Endodermal cell (in vitro differentiated cells): ENCODE measurements around the gene TNFRSF25. TPM values are rescaled to one million over a fixed set of nuclear protein-coding genes. Genes with fewer than 3 reads are reported as not detected.
A peak's percentile ranks its signal among the peaks of the same experiment; 100 is the strongest.

Source experiments
- DNase-seq: peaks from one replicate; pipeline ENCODE4 v3.0.0-alpha.2; 2017
- H3K27ac ChIP-seq: 2 replicates; pipeline ENCODE4 v1.5.1; 2013; ENCODE audit warnings: mild to moderate bottlenecking, low read depth, low read length, moderate library complexity
- H3K27me3 ChIP-seq: 2 replicates; pipeline ENCODE4 v1.6.1; 2013; ENCODE audit warnings: mild to moderate bottlenecking, low read length, moderate library complexity; ENCODE audit not compliant: insufficient read depth, control insufficient read depth, poor library complexity, severe bottlenecking
- H3K36me3 ChIP-seq: 2 replicates; pipeline ENCODE4 v1.7.0; 2013; ENCODE audit warnings: mild to moderate bottlenecking, low read length, moderate library complexity; ENCODE audit not compliant: control insufficient read depth, insufficient read depth
- H3K4me1 ChIP-seq: one replicate; pipeline ENCODE4 v1.7.0; 2013; ENCODE audit warnings: low read length; ENCODE audit not compliant: control insufficient read depth, insufficient read depth
- H3K4me3 ChIP-seq: 2 replicates; pipeline ENCODE4 v1.5.1; 2013; ENCODE audit warnings: mild to moderate bottlenecking, low read length, moderate library complexity
- H3K9ac ChIP-seq: 2 replicates; pipeline ENCODE4 v1.6.1; 2013; ENCODE audit warnings: mild to moderate bottlenecking, low read length, moderate library complexity; ENCODE audit not compliant: poor library complexity, severe bottlenecking; ENCODE audit errors: extremely low read depth
- H3K9me3 ChIP-seq: 2 replicates; pipeline ENCODE4 v1.6.1; 2013; ENCODE audit warnings: mild to moderate bottlenecking, low read length, moderate library complexity; ENCODE audit not compliant: control insufficient read depth
- H3K27ac Mint-ChIP-seq: 2 replicates; pipeline ENCODE4 v1.8.0; 2020; ENCODE audit warnings: mixed read lengths
- H3K27me3 Mint-ChIP-seq: 2 replicates; pipeline ENCODE4 v1.8.0; 2021; ENCODE audit warnings: mild to moderate bottlenecking, mixed read lengths; ENCODE audit not compliant: insufficient read depth
- H3K36me3 Mint-ChIP-seq: 2 replicates; pipeline ENCODE4 v1.8.0; 2020; ENCODE audit warnings: low read depth, mixed read lengths
- H3K4me1 Mint-ChIP-seq: 2 replicates; pipeline ENCODE4 v1.8.0; 2020; ENCODE audit warnings: mixed read lengths
- H3K4me3 Mint-ChIP-seq: 2 replicates; pipeline ENCODE4 v1.8.0; 2020; ENCODE audit warnings: mild to moderate bottlenecking, moderate library complexity, mixed read lengths
- H3K9me3 Mint-ChIP-seq: 2 replicates; pipeline ENCODE4 v1.8.0; 2020; ENCODE audit warnings: mild to moderate bottlenecking, mixed read lengths
- WGBS, 2 experiments: methylation state at CpG; one replicate each; pipeline versions ENCODE4 v1.1.5 to v1.1.7; 2013; ENCODE audit warnings: missing lambda C conversion rate in 2 of 2, mixed read lengths in 1 of 2; ENCODE audit not compliant: insufficient coverage in 1 of 2, insufficient read length in 1 of 2; 5-methylcytosine and 5-hydroxymethylcytosine counted together
- total RNA-seq, 2 donors: library from RNA; stranded (reverse); fragmentation: NEBNext Ultra II Directional in 1 of 2; extraction: Animal tissue kit (Norgen Biotek cat#: 25700) in 1 of 2; gene quantifications; 2 replicates in 1 of 2; 3 replicates in 1 of 2; pipeline ENCODE4 v1.2.1, GENCODE V29; 2021
- TF ChIP-seq, protein P1 (sequence below): fragments of 200-600 bp; sonication (generic); conservative IDR thresholded peaks from 2 replicates; pipeline ENCODE4 v1.5.0; 2021; ENCODE audit warnings: antibody characterized with exemption, mild to moderate bottlenecking

TNFRSF25 gene
- total RNA-seq, 2 donors from 2014 or later, result 25.9 to 26.9 TPM

DNA sequence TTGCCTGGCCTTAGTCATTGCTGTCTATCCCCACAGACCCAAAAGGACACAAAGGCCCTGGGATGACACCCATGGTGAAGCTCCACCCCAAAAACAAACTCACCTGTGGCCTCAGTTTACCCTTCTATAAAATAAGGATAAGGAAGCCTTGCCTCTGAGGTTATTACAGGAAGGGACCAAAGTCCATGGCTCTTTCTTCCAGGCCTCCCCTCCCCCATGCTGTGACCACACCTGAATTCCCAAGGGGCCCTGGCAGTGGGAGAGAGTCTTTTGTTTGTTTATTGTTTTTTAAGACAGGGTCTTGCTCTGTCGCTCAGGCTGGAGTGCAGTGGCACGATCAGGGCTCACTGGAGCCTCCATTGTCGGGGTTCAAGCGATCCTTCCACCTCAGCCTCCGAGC, 10.5 kb upstream of the TNFRSF25 start:
- Mint-ChIP-seq H3K4me1 (peaks cover 15% of the 10 kb centered on the region), H3K36me3 (peaks cover 24% of the 10 kb centered on the region), H3K27ac (peak overlapping the region; percentile 70), H3K27me3 (no peaks in the 10 kb centered on the region), H3K4me3 (peak overlapping the region; percentile 36), H3K9me3 (no peaks in the 10 kb centered on the region)
- TF ChIP-seq, protein P1, sequence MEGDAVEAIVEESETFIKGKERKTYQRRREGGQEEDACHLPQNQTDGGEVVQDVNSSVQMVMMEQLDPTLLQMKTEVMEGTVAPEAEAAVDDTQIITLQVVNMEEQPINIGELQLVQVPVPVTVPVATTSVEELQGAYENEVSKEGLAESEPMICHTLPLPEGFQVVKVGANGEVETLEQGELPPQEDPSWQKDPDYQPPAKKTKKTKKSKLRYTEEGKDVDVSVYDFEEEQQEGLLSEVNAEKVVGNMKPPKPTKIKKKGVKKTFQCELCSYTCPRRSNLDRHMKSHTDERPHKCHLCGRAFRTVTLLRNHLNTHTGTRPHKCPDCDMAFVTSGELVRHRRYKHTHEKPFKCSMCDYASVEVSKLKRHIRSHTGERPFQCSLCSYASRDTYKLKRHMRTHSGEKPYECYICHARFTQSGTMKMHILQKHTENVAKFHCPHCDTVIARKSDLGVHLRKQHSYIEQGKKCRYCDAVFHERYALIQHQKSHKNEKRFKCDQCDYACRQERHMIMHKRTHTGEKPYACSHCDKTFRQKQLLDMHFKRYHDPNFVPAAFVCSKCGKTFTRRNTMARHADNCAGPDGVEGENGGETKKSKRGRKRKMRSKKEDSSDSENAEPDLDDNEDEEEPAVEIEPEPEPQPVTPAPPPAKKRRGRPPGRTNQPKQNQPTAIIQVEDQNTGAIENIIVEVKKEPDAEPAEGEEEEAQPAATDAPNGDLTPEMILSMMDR, result no peak
- peaks cover 3% of the 10 kb centered on the region for H3K4me1 ChIP-seq
- H3K9me3 ChIP-seq, result no peaks in the 10 kb centered on the region
- DNase-seq, result no peak
- no peaks in the 10 kb centered on the region for H3K27me3 ChIP-seq
- 94% methylated on average over 5 of the region's 5 CpGs for WGBS, 2 experiments
- no peak overlapping the region for H3K4me3 ChIP-seq
- no peak overlapping the region for H3K27ac ChIP-seq
- no peak overlapping the region for H3K9ac ChIP-seq
- H3K36me3 ChIP-seq, result peaks cover 20% of the 10 kb centered on the region

DNA sequence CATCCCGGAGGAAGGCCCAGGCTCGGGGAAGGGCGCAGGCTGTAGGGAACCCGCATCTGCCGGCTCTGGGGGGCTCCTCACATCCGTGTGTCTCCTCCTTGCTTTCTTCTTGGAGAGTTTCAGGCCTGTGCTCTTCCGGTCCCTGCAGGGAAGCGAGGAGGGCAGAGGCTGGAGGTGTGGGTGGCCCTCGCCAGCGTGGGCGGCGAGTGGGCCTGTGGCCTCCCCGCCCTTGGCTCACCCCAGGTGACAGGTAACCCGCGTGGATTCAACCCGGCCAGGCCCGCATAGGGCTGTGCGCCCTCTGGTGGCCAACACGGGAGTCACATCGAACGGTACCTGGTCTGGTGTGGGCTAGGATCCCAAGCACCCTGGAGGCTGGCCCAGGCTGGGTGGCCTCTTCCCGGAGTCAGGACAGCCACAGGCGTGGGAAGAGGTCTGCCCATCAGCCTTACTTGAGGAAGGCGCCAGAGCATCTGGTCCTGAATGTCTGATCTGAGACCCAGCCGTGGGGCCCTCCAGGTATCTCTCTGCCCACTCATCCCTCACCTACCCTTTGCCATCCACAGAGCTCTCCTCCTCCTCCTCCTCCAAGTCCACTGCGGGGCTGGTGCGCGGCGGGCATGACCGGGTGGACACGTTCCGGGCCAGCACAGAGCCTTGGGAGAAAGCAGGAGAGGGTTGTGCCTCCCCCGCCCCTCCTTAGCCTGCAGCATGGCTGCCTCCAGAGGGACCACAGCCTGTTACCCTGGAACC, 9.6 kb upstream of the TNFRSF25 start:
- Mint-ChIP-seq H3K36me3 (peaks cover 24% of the 10 kb centered on the region), H3K27ac (no peak overlapping the region), H3K4me1 (peaks cover 15% of the 10 kb centered on the region), H3K9me3 (no peaks in the 10 kb centered on the region), H3K4me3 (no peak overlapping the region), H3K27me3 (peaks cover 1% of the 10 kb centered on the region)
- H3K9me3 ChIP-seq, result no peaks in the 10 kb centered on the region
- H3K4me1 ChIP-seq, result peaks cover 3% of the 10 kb centered on the region
- H3K4me3 ChIP-seq, result no peak overlapping the region
- 53 to 59% methylated on average over 20 to 33 of the region's 33 CpGs for WGBS, 2 experiments
- H3K36me3 ChIP-seq, result peaks cover 22% of the 10 kb centered on the region
- H3K27ac ChIP-seq, result no peak overlapping the region
- H3K27me3 ChIP-seq, result no peaks in the 10 kb centered on the region
- TF ChIP-seq, protein P1, result peak; percentile 98
- peak; percentile 92 for DNase-seq
- no peak overlapping the region for H3K9ac ChIP-seq

DNA sequence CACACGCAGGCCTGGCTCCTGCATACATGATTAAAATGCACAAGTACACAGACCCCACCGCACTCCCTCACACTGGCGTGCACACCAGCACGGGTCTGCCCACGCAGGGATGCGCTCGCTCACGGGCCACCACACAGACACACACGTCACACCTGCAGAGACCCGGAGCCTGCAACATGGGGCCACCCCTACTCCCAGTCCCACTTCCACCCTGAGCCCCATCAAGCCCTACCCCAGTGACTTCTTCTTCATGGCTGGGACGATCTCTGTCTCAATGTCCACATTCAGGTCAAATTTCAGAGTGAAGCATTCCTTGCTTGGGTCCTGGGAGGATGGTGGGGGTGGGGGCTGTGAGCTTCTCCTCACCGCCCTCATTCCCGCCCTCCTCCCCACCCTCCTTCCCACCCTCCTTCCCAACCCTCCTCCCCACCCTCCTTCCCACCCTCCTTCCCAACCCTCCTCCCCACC, 8.9 kb upstream of the TNFRSF25 start:
- H3K4me3 ChIP-seq, result no peak overlapping the region
- no peak overlapping the region for H3K9ac ChIP-seq
- Mint-ChIP-seq H3K9me3 (no peaks in the 10 kb centered on the region), H3K27ac (no peak overlapping the region), H3K4me1 (peaks cover 15% of the 10 kb centered on the region), H3K27me3 (peaks cover 1% of the 10 kb centered on the region), H3K36me3 (peaks cover 32% of the 10 kb centered on the region), H3K4me3 (no peak overlapping the region)
- H3K36me3 ChIP-seq, result peaks cover 22% of the 10 kb centered on the region
- no peak overlapping the region for H3K27ac ChIP-seq
- H3K4me1 ChIP-seq, result peaks cover 3% of the 10 kb centered on the region
- 94 to 95% methylated on average over 6 to 11 of the region's 13 CpGs for WGBS, 2 experiments
- TF ChIP-seq, protein P1, result no peak
- H3K27me3 ChIP-seq, result no peaks in the 10 kb centered on the region
- no peaks in the 10 kb centered on the region for H3K9me3 ChIP-seq
- DNase-seq, result no peak
